GM21447 (cell line): ENCODE measurements around the gene VEZF1.

Source experiments
- ATAC-seq: cut with Tn5 transposase; IDR thresholded peaks from one replicate; pipeline ENCODE4 v1.9.1; 2021; ENCODE audit not compliant: unreplicated experiment

The VEZF1 gene

GRCh38 chr17:57931488-57932137 lies 56.4 kb downstream of the VEZF1 start:
- no peak for ATAC-seq

- no peak for ATAC-seq
Observed at GRCh38 chr17:57930239-57930638, 57.8 kb downstream of the VEZF1 start.

GRCh38 chr17:57929386-57929785 lies 58.7 kb downstream of the VEZF1 start:
- no peak for ATAC-seq

GRCh38 chr17:57928928-57929327 lies 59.1 kb downstream of the VEZF1 start:
- no peak for ATAC-seq

- no peak for ATAC-seq
Observed at GRCh38 chr17:57927048-57927723, 60.9 kb downstream of the VEZF1 start.

GRCh38 chr17:57926723-57927047 lies 61.4 kb downstream of the VEZF1 start:
- ATAC-seq, result no peak

- no peak for ATAC-seq
Observed at GRCh38 chr17:57925361-57925990, 62.6 kb downstream of the VEZF1 start.

GRCh38 chr17:57924677-57925076 lies 63.4 kb downstream of the VEZF1 start:
- no peak for ATAC-seq
